Activated CD4-positive, alpha-beta T cell treated with anti-CD3 and anti-CD28 coated beads for 36 hours (primary cell): ENCODE results near the gene SARDH. TPM values are rescaled to one million over a fixed set of nuclear protein-coding genes. Genes with fewer than 3 reads are reported as not detected.

Experiments
- ATAC-seq: fragments of 200-7000 bp; cut with Tn5 transposase; one replicate; pipeline ENCODE4 v1.10.0; 2021; ENCODE audit warnings: mild to moderate bottlenecking, moderate library complexity
- CTCF ChIA-PET: fragments of 350-600 bp; sonication (Branson Sonifier 250); formaldehyde crosslinking; loops from one replicate; lab custom pipeline; 2021; ENCODE audit warnings: antibody characterized with exemption; lab: Charles Lee
- POLR2A ChIA-PET: fragments of 350-600 bp; sonication (Branson Sonifier 250); formaldehyde crosslinking; loops from one replicate; lab custom pipeline; 2021; ENCODE audit warnings: antibody characterized with exemption, inconsistent platforms; lab: Charles Lee
- DNase-seq: peaks from one replicate; pipeline ENCODE4 v3.0.0-alpha.2; 2020
- H3K27ac Mint-ChIP-seq: one replicate; pipeline ENCODE4 v1.8.0; 2021; ENCODE audit warnings: mixed read lengths
- H3K27me3 Mint-ChIP-seq: one replicate; pipeline ENCODE4 v1.8.0; 2021; ENCODE audit warnings: mixed read lengths
- H3K36me3 Mint-ChIP-seq: one replicate; pipeline ENCODE4 v1.8.0; 2021; ENCODE audit warnings: low read depth, mixed read lengths
- H3K4me1 Mint-ChIP-seq: one replicate; pipeline ENCODE4 v1.8.0; 2021; ENCODE audit warnings: mixed read lengths
- H3K4me3 Mint-ChIP-seq: one replicate; pipeline ENCODE4 v1.8.0; 2021; ENCODE audit warnings: mild to moderate bottlenecking, moderate library complexity, mixed read lengths
- H3K9me3 Mint-ChIP-seq: one replicate; pipeline ENCODE4 v1.8.0; 2021; ENCODE audit warnings: low read depth, mixed read lengths
- intact Hi-C, 2 experiments: fragments of 100-400 bp; cut with DNase I in 1 of 2; cut with micrococcal nuclease in 1 of 2; formaldehyde crosslinking; loops; one replicate each; pipeline versions ENCODE4 v1.14.2 to v1.15.1; 2022 to 2024; cut with DNase I, micrococcal nuclease
- total RNA-seq, 2 experiments: library from RNA; stranded (reverse); gene quantifications; one replicate each; pipeline ENCODE4 v1.2.3, GENCODE V29; 2021

The SARDH gene
- total RNA-seq, 2 experiments from 2014 or later, result 7.8 to 8.2 TPM

- CTCF ChIA-PET, result interaction anchor here (0.6 kb wide), 1 partner anchor 253 kb away, joined by 3 read pairs; no protein-coding TSS in a partner anchor
- no peak for DNase-seq
- Mint-ChIP-seq H3K9me3 (peaks cover 5% of the 10 kb centered on the region), H3K36me3 (peaks cover 11% of the 10 kb centered on the region), H3K4me1 (no peaks in the 10 kb centered on the region), H3K27me3 (no peaks in the 10 kb centered on the region), H3K27ac (no peak overlapping the region), H3K4me3 (no peak overlapping the region)
- intact Hi-C loops, result no loop called here
- POLR2A ChIA-PET, result no interaction called here
- no peak for ATAC-seq
These were observed 36.6 kb upstream of the SARDH start for GRCh38 chr9:133774799-133775198.

GRCh38 chr9:133773889-133774655, 35.9 kb upstream of the SARDH start:
- H3K27me3 Mint-ChIP-seq, result no peaks in the 10 kb centered on the region
- H3K4me1 Mint-ChIP-seq, result no peaks in the 10 kb centered on the region
- H3K4me3 Mint-ChIP-seq, result no peak overlapping the region
- CTCF ChIA-PET, result interaction anchor here (0.5 to 1.7 kb wide), 6 partner anchors 8 to 666 kb away, joined by 3 to 8 read pairs (median 4); no protein-coding TSS in a partner anchor
- intact Hi-C loops, result no loop called here
- peaks cover 11% of the 10 kb centered on the region for H3K36me3 Mint-ChIP-seq
- H3K9me3 Mint-ChIP-seq, result peaks cover 5% of the 10 kb centered on the region
- DNase-seq (no peak), ATAC-seq (no peak)
- POLR2A ChIA-PET, result no interaction called here
- H3K27ac Mint-ChIP-seq, result no peak overlapping the region

- ChIA-PET CTCF (interaction anchor here (1.7 kb wide), 1 partner anchor 10 kb away, joined by 4 read pairs; no protein-coding TSS in a partner anchor), POLR2A (no interaction called here)
- ATAC-seq (no peak), DNase-seq (no peak)
- Mint-ChIP-seq H3K9me3 (peaks cover 5% of the 10 kb centered on the region), H3K27me3 (no peaks in the 10 kb centered on the region), H3K4me3 (no peak overlapping the region), H3K36me3 (peaks cover 12% of the 10 kb centered on the region), H3K4me1 (no peaks in the 10 kb centered on the region), H3K27ac (no peak overlapping the region)
- intact Hi-C loops, result no loop called here
These were observed 34.4 kb upstream of the SARDH start for GRCh38 chr9:133772581-133772980.

GRCh38 chr9:133771486-133772482, 33.6 kb upstream of the SARDH start:
- ChIA-PET CTCF (interaction anchor here (1.7 kb wide), 1 partner anchor 11 kb away, joined by 4 read pairs; no protein-coding TSS in a partner anchor), POLR2A (no interaction called here)
- intact Hi-C loops, result no loop called here
- Mint-ChIP-seq H3K4me3 (no peak overlapping the region), H3K36me3 (peaks cover 14% of the 10 kb centered on the region), H3K27ac (no peak overlapping the region), H3K9me3 (peaks cover 8% of the 10 kb centered on the region), H3K27me3 (no peaks in the 10 kb centered on the region), H3K4me1 (no peaks in the 10 kb centered on the region)
- DNase-seq (no peak), ATAC-seq (no peak)

- Mint-ChIP-seq H3K36me3 (peaks cover 20% of the 10 kb centered on the region), H3K4me1 (no peaks in the 10 kb centered on the region), H3K27ac (no peak overlapping the region), H3K9me3 (peaks cover 13% of the 10 kb centered on the region), H3K4me3 (no peak overlapping the region), H3K27me3 (no peaks in the 10 kb centered on the region)
- DNase-seq (no peak), ATAC-seq (no peak)
- ChIA-PET POLR2A (interaction anchor here (0.5 kb wide), 1 partner anchor 12 kb away, joined by 3 read pairs; no protein-coding TSS in a partner anchor), CTCF (interaction anchor here (0.7 kb wide), 1 partner anchor 10 kb away, joined by 3 read pairs; no protein-coding TSS in a partner anchor)
- intact Hi-C loops, result no loop called here
These were observed 32.1 kb upstream of the SARDH start for GRCh38 chr9:133770076-133770777.

GRCh38 chr9:133769511-133770075, 31.4 kb upstream of the SARDH start:
- H3K36me3 Mint-ChIP-seq, result peaks cover 14% of the 10 kb centered on the region

GRCh38 chr9:133768859-133769510, 30.8 kb upstream of the SARDH start:
- POLR2A ChIA-PET, result no interaction called here
- Mint-ChIP-seq H3K36me3 (peaks cover 9% of the 10 kb centered on the region), H3K4me1 (no peaks in the 10 kb centered on the region), H3K27ac (no peak overlapping the region), H3K4me3 (no peak overlapping the region), H3K9me3 (peaks cover 13% of the 10 kb centered on the region), H3K27me3 (no peaks in the 10 kb centered on the region)
- CTCF ChIA-PET, result interaction anchor here (0.7 kb wide), 1 partner anchor 9 kb away, joined by 3 read pairs; no protein-coding TSS in a partner anchor
- intact Hi-C loops, result no loop called here
- DNase-seq (peak; percentile 38), ATAC-seq (no peak)

More at GRCh38 chr9:133769511-133770075, 31.4 kb upstream of the SARDH start:
- ATAC-seq (no peak), DNase-seq (no peak)
- H3K27ac Mint-ChIP-seq, result no peak overlapping the region
- H3K4me3 Mint-ChIP-seq, result no peak overlapping the region
- H3K4me1 Mint-ChIP-seq, result no peaks in the 10 kb centered on the region
- ChIA-PET POLR2A (no interaction called here), CTCF (interaction anchor here (0.7 kb wide), 1 partner anchor 9 kb away, joined by 3 read pairs; no protein-coding TSS in a partner anchor)
- H3K27me3 Mint-ChIP-seq, result no peaks in the 10 kb centered on the region
- intact Hi-C loops, result no loop called here
- peaks cover 13% of the 10 kb centered on the region for H3K9me3 Mint-ChIP-seq

- no peak overlapping the region for H3K27ac Mint-ChIP-seq
- no peak for ATAC-seq
- H3K27me3 Mint-ChIP-seq, result no peaks in the 10 kb centered on the region
- DNase-seq, result no peak
- peaks cover 9% of the 10 kb centered on the region for H3K36me3 Mint-ChIP-seq
- H3K4me3 Mint-ChIP-seq, result no peak overlapping the region
- ChIA-PET CTCF (no interaction called here), POLR2A (no interaction called here)
- H3K4me1 Mint-ChIP-seq, result no peaks in the 10 kb centered on the region
- intact Hi-C loops, result no loop called here
- H3K9me3 Mint-ChIP-seq, result peaks cover 11% of the 10 kb centered on the region
These were observed 30.3 kb upstream of the SARDH start for GRCh38 chr9:133768371-133768858.

- intact Hi-C loops, result no loop called here
- ChIA-PET POLR2A (no interaction called here), CTCF (interaction anchor here (1.3 kb wide), 2 partner anchors 15 to 25 kb away, joined by 4 to 6 read pairs; no protein-coding TSS in a partner anchor)
- H3K4me3 Mint-ChIP-seq, result no peak overlapping the region
- H3K4me1 Mint-ChIP-seq, result no peaks in the 10 kb centered on the region
- no peak for ATAC-seq
- peaks cover 11% of the 10 kb centered on the region for H3K9me3 Mint-ChIP-seq
- no peak for DNase-seq
- H3K36me3 Mint-ChIP-seq, result peaks cover 9% of the 10 kb centered on the region
- H3K27ac Mint-ChIP-seq, result no peak overlapping the region
- no peaks in the 10 kb centered on the region for H3K27me3 Mint-ChIP-seq
These were observed 29.5 kb upstream of the SARDH start for GRCh38 chr9:133767625-133768024.

GRCh38 chr9:133767008-133767407, 28.9 kb upstream of the SARDH start:
- H3K36me3 Mint-ChIP-seq, result peaks cover 9% of the 10 kb centered on the region
- no peaks in the 10 kb centered on the region for H3K27me3 Mint-ChIP-seq
- peaks cover 11% of the 10 kb centered on the region for H3K9me3 Mint-ChIP-seq
- no peaks in the 10 kb centered on the region for H3K4me1 Mint-ChIP-seq
- no peak overlapping the region for H3K27ac Mint-ChIP-seq
- POLR2A ChIA-PET, result no interaction called here
- no peak overlapping the region for H3K4me3 Mint-ChIP-seq
- intact Hi-C loops, result no loop called here
- DNase-seq (no peak), ATAC-seq (no peak)
- CTCF ChIA-PET, result interaction anchor here (1.3 kb wide), 2 partner anchors 15 to 24 kb away, joined by 4 to 6 read pairs; no protein-coding TSS in a partner anchor
